KG1 (cell line): ENCODE results near the gene RAB11B.
"Not testable (repeated sequence)": the region's sequence is repeated elsewhere in the genome, so short reads cannot be mapped to it uniquely, and the experiment has no call there.

Experiments used
- DNase-seq: peaks from one replicate; lab custom pipeline; 2025; lab: John Stamatoyannopoulos, UW

The RAB11B gene

DNA sequence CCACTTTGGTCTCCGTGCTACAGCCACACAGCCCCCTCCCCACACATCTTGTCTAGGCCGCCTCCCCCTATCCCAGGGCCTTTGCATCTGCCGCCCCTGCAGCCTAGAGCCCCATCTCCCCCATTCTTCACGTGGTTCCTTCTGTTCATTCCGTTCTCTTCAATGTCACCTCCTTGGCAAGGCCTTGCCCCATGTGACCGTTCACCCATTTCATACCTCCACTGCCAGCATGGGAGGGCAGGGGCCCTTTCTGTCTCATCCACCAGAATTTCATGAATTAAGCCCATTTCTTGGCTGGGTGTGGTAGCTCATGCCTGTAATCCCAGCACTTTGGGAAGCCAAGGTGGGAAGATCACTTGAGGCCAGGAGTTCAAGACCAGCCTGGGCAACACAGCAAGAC lies 38.9 kb downstream of the RAB11B start:
- no peak for DNase-seq

DNA sequence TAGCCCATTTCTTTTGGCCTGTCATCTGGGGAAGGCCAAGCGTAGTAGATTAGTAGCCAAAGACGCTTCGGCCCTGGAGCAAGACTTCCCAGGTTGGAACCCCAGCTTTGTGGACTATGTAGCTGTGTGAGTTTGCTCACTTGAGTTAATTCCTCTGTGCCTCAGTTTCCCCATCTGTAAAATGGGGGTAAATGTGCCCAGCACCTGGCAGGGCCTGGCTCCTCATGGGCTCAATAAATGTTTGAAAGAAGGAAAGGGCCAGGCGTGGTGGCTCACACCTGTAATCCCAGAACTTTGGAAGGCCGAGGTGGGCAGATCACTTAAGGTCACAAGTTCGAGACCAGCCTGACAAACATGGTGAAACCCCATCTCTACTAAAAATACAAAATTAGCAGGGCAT lies 39.7 kb downstream of the RAB11B start:
- no peak for DNase-seq

DNA sequence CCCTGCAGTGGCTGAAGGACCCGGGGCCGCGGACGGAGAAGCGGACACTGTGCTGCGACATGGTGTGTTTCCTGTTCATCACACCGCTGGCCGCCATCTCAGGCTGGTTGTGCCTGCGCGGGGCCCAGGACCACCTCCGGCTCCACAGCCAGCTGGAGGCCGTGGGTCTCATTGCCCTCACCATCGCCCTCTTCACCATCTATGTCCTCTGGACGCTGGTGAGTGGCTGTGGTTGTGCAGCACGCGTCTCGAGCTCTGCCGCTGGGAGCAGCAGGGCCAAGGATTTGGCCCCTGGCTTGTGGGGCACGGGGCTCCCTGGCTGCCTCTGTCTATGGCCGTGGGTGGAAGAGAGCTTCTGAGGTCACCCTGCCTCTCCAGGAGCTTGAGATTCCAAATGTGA lies 40.5 kb downstream of the RAB11B start:
- DNase-seq: no peak

DNA sequence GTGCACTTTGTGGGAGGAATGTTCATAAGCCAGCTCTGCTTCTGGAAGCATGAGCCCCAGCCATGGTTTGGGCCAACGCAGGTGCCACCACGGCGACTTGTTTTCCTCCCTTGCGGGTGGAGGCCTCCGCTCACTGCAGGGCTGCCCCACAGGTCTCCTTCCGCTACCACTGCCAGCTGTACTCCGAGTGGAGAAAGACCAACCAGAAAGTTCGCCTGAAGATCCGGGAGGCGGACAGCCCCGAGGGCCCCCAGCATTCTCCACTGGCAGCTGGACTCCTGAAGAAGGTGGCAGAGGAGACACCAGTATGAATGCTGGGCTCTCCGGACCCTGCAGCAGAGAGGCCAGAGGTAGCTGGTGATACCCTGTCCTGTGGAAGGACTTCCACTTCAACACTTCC lies 48.1 kb downstream of the RAB11B start:
- no peak for DNase-seq

DNA sequence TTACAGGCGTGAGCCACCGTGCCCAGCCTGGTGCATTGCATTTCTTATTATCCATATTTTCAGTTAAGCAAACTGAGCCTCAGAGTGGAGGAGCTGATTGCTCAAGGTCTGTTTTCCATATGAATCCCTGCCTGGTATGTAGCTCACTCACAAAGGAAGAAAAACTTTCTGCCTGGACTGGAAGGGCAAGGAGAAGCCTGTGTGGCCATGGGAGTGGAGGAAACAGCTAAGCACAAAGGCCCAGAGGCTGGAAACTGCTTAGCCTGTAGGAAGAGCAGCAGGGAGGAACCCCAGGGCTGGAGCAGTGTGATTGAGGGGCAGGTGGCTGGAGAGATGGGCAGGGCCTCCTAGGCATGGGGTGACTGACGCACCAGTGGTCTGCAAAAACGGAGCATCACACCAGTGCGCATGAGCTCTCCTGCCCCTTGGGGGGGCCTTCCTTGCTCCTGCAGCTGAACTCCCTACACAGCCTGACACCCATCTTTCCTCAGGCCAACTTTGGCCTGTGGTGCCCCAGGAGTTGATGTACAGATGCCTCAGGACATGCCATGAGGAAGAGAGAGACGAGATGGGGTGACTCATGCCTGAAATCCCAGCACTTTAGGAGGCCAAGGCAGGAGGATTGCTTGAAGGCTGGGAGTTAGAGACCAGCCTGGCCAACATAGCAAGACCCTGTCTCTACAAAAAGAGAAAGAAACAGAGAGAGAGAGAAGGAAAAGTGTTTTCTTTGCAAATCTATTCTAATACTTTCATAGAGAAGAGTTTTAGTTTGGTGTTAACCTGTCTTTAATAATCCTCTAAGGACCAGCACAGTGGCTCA lies 51.8 kb downstream of the RAB11B start:
- no peak for DNase-seq

DNA sequence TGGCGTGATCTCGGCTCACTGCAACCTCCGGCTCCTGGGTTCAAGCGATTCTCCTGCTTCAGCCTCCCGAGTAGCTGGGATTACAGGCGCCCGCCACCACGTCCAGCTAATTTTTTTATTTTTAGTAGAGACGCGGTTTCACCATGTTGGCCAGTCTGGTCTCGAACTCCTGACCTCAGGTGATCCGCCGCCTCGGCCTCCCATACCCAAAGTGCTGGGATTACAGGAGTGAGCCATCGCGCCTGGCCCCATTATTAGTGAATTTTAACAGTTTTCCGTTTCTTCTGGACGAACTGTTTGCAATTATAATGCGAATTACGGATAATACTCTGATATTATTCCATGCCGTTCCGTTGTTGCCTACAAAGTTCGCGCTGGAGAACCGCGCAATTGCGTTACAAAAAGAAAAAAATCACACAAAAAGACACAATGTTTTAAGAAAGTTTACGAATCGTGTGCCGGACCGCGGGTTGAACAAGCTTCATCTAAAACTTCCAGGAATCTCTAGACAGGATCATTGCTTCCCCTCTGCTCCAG lies 54.0 kb downstream of the RAB11B start:
- not testable (repeated sequence) for DNase-seq

DNA sequence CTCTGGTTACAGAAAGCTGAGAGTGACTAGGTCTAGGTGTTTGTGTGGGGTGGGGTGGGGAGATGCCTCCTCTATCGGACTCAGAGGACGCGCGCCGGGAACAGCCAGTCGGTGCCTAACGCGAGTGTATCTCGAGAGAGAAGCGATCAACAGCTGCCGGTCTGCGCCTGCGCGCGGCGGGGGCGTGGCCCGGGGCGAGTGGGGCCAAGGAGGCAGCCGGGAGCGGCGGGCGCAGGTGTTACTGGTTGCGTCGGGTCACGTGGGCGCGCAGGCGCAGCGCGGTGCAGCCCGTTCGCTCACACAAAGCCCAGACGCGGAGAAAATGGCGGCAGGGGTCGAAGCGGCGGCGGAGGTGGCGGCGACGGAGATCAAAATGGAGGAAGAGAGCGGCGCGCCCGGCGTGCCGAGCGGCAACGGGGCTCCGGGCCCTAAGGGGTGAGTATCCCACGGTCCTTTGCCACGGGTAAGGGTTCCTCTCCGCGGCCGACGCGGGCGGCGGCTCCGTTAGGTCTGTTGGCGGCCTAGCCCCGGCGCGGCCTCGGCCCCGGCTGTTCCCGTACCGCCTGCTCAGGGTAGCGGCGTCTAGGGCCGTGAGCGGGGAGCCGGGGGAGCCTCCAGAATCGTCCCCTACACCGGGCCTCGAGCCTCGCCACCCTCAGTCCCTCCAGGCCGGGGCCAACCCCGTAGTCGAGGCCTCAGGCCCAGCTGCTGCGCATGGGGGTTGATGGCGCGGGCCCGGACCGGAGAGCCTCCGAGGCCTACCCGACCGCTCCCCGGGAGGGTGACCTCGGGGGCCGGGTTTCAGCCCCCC lies 54.7 kb downstream of the RAB11B start, which contains the start of gene HNRNPM:
TSS of gene HNRNPM (plus strand) at position 299 of the 811 bp plus-strand sequence. CDS start at position 323, 24 bp downstream.
- peak; percentile 92 for DNase-seq

DNA sequence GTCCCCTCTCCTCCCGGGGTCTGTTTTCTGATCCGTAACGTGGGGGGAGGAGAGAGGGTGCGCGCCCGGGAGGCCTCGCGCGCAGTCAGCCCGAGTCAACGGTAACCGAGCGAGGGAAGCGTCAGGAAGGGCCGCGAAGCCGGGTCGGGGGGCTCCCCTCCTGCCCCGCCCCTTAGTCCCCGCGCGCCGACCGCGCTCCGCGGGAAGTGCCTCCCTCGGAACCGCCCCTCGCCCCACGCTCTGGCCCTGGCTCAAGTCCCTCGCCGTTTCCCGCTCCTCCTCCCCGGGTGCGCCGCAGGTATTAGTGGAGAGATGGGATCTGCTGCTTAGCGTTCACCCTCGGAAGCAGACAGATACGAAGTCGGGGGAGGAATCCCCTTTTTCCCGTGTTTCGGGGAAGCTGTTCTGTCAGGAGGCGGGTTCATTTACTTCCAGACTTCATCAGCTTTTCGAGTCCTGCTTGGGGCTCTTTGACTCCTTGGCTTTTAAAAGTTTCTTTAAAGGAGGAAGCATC lies 55.4 kb downstream of the RAB11B start:
- no peak for DNase-seq

DNA sequence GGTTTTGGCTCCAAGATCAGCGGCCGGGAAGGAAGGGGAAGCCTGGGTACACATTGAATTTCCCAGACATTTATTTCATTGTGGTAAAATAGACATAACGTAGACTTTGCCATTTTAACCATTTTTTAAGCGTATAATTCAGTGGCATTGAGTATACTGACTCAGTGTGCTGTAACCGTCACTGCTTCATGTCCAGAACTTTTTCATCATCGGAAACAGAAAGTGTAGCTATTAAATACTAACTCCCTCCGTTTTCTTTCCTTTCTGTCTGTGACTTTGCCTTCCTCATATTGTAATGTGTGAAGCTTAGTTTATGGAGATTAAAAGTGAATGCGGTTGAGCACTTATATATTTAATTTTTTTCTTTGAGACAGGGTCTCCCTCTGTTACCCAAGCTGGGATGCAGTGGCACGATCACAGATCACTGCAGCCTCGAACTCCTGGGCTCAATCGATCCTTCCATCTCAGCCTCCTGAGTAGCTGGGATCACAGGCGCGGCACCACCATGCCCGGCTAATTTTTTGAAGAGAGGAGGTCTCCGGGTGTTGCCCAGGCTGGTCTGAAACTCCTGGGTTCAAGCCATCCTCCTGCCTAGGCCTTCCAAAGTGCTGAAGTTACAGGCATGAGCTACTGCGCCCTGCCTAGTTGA lies 56.0 kb downstream of the RAB11B start:
- DNase-seq: no peak

DNA sequence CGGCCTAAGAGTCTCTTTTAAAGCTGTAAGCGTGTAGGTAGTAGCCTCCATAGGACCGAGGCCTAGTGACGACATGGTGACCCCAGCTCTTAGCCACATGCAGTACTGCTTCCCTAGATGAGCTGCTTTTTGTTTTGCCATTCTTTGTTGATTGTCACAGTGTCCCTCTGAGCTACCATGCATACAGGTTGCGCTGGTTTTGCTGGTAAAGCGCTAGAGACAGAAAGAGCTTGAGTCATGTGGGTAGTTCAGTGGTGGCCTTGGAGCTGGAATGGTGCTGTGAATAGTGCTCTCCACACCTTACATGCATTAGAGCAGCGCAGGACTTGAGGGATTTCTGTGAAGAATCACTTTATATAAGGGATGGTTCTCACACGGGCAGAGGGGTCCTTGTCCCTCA lies 59.7 kb downstream of the RAB11B start:
- DNase-seq: no peak

DNA sequence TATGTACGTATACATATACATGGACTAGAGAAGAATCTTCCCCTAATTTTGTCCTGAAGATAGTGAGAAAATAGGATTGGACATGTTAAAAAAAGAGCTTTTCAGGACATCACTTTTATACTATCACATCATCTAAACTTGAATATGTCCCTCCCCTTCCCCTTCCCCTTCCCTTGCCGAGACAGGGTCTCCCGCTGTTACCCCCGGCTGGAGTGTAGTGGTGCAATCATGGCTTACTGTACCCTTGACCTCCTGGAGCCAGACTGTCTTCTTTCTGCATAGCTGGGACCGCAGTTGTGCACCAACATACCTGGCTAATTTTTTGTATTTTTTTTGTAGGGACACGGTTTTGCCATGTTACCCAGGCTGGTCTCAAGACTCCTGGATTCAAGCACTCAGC lies 61.2 kb downstream of the RAB11B start:
- DNase-seq: no peak

DNA sequence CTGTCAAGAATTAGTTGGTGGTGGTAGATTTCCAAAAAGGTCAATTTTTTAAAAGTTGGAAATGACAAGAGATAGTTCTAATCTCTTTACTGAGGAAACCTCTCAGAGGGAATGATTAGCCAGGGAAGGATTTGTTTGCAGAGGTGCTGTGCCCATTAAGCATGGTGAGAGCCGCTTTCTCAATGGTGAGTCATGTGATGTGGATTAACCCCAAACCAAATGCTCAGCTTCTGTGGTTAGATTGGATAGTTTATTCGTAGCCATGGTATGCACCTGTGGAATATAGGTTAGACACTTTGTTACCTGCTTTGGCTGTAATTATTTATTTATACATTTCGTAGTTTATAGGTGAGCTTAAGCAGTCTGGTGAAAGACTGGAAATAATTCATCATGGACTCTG lies 61.7 kb downstream of the RAB11B start:
- DNase-seq: no peak

DNA sequence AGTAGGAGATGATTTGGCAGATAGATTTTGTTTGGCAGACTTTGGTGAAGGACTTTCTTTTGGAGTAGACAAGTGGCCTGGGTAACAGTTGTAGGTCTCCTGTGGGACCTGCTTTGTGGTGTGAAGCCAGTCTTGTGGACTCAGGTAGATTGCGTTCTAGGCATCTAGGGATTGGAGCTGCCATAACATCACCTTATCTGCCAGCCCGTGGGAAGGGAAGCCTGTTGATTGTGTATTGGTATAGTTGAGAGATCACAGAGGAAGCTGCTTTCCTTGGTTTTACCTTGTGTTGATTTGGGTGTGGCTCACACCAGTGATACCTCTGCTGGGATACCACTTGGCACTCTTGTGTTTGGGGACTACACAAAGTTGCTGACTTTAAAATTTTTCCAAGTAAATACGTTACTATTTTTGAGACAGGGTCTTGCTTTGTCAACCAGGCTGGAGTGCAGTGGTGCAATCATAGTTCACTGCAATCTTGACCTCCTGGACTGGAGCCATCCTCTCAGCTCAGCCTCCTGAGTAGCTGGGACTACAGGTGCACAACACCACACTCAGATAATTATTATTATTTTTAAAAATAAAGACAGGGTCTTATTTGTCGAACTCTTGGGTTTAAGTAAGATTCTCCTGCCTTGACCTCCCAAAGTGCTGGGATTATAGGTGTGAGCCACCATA lies 62.4 kb downstream of the RAB11B start:
- no peak for DNase-seq

DNA sequence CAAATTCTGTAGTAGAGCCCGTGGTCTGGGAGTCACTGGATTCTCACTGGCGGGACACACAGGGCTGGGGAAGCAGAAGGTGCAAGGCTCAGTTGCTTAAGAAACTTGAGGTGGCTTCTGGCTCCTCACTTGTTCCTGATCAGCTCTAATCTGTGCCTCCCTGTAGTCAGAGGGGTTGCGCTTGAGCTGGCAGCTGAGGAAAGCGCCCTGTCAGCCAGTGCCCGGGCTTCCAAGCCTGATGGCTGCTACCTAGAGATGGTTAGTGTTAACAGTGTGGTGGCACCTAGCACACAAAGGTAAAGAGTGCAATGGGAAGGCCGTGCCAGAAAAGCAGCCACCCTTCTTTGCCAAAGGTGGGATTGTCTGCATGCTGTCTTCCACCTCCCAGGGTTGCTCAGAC lies 63.5 kb downstream of the RAB11B start:
- no peak for DNase-seq
